HEK293 (cell line): ENCODE results near the gene AVPR1A.

Source experiments
- BCL11A ChIP-seq: fragments of 450-650 bp; formaldehyde crosslinking; IDR thresholded peaks from 2 replicates; pipeline ENCODE4 v1.5.1; 2016; ENCODE audit warnings: low read depth, missing biosample characterization, missing genetic modification characterization
- KLF8 ChIP-seq: fragments of 450-650 bp; formaldehyde crosslinking; IDR thresholded peaks from 2 replicates; pipeline ENCODE4 v1.5.1; 2016; ENCODE audit warnings: missing biosample characterization, missing genetic modification characterization
- ZBTB21 ChIP-seq: fragments of 450-650 bp; formaldehyde crosslinking; IDR thresholded peaks from 2 replicates; pipeline ENCODE4 v1.5.1; 2017; ENCODE audit warnings: missing biosample characterization, missing genetic modification characterization
- ZBTB7A ChIP-seq: fragments of 450-650 bp; formaldehyde crosslinking; IDR thresholded peaks from 2 replicates; pipeline ENCODE4 v1.5.1; 2016; ENCODE audit warnings: low read depth, missing biosample characterization, missing genetic modification characterization
- ZFP69B ChIP-seq: fragments of 450-650 bp; formaldehyde crosslinking; IDR thresholded peaks from 2 replicates; pipeline ENCODE4 v1.5.1; 2016; ENCODE audit warnings: missing biosample characterization, missing genetic modification characterization
- ZNF114 ChIP-seq: fragments of 450-650 bp; formaldehyde crosslinking; IDR thresholded peaks from 2 replicates; pipeline ENCODE4 v1.5.0; 2017; ENCODE audit warnings: missing biosample characterization, missing genetic modification characterization
- ZNF169 ChIP-seq: fragments of 450-650 bp; formaldehyde crosslinking; IDR thresholded peaks from 2 replicates; pipeline ENCODE4 v1.5.1; 2016; ENCODE audit warnings: missing biosample characterization, missing genetic modification characterization
- ZNF274 ChIP-seq, 2 experiments: fragments of 200-500 bp in 1 of 2; fragments of 450-650 bp in 1 of 2; sonication (Bioruptor generic) in 1 of 2; formaldehyde crosslinking in 1 of 2; IDR thresholded peaks; 2 replicates each; pipeline versions ENCODE4 v1.5.1 to v1.6.1; 2014 to 2016; ENCODE audit warnings: borderline replicate concordance in 1 of 2, inconsistent platforms in 1 of 2, low read length in 1 of 2, missing biosample characterization in 1 of 2, missing genetic modification characterization in 1 of 2
- ZNF510 ChIP-seq: fragments of 450-650 bp; formaldehyde crosslinking; IDR thresholded peaks from 2 replicates; pipeline ENCODE4 v1.5.1; 2018; ENCODE audit warnings: mild to moderate bottlenecking, missing genetic modification characterization, missing biosample characterization; ENCODE audit not compliant: insufficient replicate concordance
- ZNF555 ChIP-seq: fragments of 450-650 bp; formaldehyde crosslinking; conservative IDR thresholded peaks from 2 replicates; pipeline ENCODE4 v1.5.1; 2017; ENCODE audit warnings: missing biosample characterization, mild to moderate bottlenecking, missing genetic modification characterization, inconsistent platforms
- ZNF626 ChIP-seq: fragments of 450-650 bp; sonication (Bioruptor Pico); formaldehyde crosslinking; IDR thresholded peaks from 2 replicates; pipeline ENCODE4 v1.5.1; 2018; ENCODE audit warnings: missing biosample characterization, missing genetic modification characterization, inconsistent platforms
- TF ChIP-seq, protein P1 (sequence below): fragments of 450-650 bp; formaldehyde crosslinking; conservative IDR thresholded peaks from 2 replicates; pipeline ENCODE4 v1.5.1; 2016; ENCODE audit warnings: low read depth, missing biosample characterization, missing genetic modification characterization
- TF ChIP-seq, protein P2 (sequence below): fragments of 450-650 bp; formaldehyde crosslinking; IDR thresholded peaks from 2 replicates; pipeline ENCODE4 v1.5.1; 2016; ENCODE audit warnings: missing biosample characterization, missing genetic modification characterization
- TF ChIP-seq, protein P3 (sequence below): fragments of 450-650 bp; formaldehyde crosslinking; IDR thresholded peaks from 2 replicates; pipeline ENCODE4 v1.5.1; 2016; ENCODE audit warnings: missing biosample characterization, missing genetic modification characterization

DNA sequence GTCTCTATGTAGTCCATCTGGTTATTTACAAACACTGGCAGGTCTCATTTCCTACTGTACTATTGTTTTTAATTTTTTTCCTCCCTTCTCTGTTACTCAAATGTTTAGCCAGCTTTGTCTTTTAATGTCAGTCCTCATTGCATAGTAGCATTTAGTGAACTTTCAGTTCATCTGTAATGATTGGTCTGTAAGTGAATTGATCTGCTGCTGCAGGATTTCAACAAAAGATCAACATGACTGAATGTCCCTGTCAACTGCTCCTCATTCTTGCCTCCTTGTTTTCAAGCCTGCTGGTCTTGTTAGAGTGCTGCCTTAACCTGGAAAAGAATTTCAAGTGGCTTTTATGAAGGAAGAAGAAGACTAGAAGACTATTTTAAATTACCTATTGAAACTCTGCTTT, 19.3 kb upstream of the AVPR1A start:
- TF ChIP-seq KLF8 (tag by site-specific recombination) (no peak), ZNF626 (tag by site-specific recombination) (no peak), ZBTB21 (tag by site-specific recombination) (no peak), ZNF555 (tag by site-specific recombination) (no peak), BCL11A (no peak), ZNF169 (tag by site-specific recombination) (no peak), ZNF114 (tag by site-specific recombination) (no peak), ZNF510 (tag by site-specific recombination) (no peak), ZFP69B (tag by site-specific recombination) (no peak), ZBTB7A (tag by site-specific recombination) (no peak), ZNF274 (IDR thresholded peaks at IDR 0.05; ENCODE audit: low read length) (no peak), ZNF274 (tag by site-specific recombination; IDR thresholded peaks at IDR 0.05; ENCODE audit: borderline replicate concordance) (no peak)
- TF ChIP-seq, protein P1, sequence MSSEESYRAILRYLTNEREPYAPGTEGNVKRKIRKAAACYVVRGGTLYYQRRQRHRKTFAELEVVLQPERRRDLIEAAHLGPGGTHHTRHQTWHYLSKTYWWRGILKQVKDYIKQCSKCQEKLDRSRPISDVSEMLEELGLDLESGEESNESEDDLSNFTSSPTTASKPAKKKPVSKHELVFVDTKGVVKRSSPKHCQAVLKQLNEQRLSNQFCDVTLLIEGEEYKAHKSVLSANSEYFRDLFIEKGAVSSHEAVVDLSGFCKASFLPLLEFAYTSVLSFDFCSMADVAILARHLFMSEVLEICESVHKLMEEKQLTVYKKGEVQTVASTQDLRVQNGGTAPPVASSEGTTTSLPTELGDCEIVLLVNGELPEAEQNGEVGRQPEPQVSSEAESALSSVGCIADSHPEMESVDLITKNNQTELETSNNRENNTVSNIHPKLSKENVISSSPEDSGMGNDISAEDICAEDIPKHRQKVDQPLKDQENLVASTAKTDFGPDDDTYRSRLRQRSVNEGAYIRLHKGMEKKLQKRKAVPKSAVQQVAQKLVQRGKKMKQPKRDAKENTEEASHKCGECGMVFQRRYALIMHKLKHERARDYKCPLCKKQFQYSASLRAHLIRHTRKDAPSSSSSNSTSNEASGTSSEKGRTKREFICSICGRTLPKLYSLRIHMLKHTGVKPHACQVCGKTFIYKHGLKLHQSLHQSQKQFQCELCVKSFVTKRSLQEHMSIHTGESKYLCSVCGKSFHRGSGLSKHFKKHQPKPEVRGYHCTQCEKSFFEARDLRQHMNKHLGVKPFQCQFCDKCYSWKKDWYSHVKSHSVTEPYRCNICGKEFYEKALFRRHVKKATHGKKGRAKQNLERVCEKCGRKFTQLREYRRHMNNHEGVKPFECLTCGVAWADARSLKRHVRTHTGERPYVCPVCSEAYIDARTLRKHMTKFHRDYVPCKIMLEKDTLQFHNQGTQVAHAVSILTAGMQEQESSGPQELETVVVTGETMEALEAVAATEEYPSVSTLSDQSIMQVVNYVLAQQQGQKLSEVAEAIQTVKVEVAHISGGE (tag by site-specific recombination) = no peak
- TF ChIP-seq, protein P2, sequence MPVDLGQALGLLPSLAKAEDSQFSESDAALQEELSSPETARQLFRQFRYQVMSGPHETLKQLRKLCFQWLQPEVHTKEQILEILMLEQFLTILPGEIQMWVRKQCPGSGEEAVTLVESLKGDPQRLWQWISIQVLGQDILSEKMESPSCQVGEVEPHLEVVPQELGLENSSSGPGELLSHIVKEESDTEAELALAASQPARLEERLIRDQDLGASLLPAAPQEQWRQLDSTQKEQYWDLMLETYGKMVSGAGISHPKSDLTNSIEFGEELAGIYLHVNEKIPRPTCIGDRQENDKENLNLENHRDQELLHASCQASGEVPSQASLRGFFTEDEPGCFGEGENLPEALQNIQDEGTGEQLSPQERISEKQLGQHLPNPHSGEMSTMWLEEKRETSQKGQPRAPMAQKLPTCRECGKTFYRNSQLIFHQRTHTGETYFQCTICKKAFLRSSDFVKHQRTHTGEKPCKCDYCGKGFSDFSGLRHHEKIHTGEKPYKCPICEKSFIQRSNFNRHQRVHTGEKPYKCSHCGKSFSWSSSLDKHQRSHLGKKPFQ (tag by site-specific recombination) = no peak
- TF ChIP-seq, protein P3, sequence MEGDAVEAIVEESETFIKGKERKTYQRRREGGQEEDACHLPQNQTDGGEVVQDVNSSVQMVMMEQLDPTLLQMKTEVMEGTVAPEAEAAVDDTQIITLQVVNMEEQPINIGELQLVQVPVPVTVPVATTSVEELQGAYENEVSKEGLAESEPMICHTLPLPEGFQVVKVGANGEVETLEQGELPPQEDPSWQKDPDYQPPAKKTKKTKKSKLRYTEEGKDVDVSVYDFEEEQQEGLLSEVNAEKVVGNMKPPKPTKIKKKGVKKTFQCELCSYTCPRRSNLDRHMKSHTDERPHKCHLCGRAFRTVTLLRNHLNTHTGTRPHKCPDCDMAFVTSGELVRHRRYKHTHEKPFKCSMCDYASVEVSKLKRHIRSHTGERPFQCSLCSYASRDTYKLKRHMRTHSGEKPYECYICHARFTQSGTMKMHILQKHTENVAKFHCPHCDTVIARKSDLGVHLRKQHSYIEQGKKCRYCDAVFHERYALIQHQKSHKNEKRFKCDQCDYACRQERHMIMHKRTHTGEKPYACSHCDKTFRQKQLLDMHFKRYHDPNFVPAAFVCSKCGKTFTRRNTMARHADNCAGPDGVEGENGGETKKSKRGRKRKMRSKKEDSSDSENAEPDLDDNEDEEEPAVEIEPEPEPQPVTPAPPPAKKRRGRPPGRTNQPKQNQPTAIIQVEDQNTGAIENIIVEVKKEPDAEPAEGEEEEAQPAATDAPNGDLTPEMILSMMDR (tag by site-specific recombination) = no peak
